HG02678 (cell line): ENCODE results near the gene CISD2.
"Not testable (repeated sequence)": the region's sequence is repeated elsewhere in the genome, so short reads cannot be mapped to it uniquely, and the experiment has no call there.

Experiments used
- ATAC-seq: cut with Tn5 transposase; IDR thresholded peaks from one replicate; pipeline ENCODE4 v1.9.1; 2021; ENCODE audit warnings: mild to moderate bottlenecking, moderate library complexity; ENCODE audit not compliant: unreplicated experiment

CISD2 gene

GRCh38 chr4:102849579-102850104 is 19.1 kb upstream of the CISD2 start:
- no peak for ATAC-seq

- ATAC-seq = no peak
Measured at GRCh38 chr4:102850370-102850769, 18.4 kb upstream of the CISD2 start.

GRCh38 chr4:102858828-102859464 is 9.8 kb upstream of the CISD2 start:
- ATAC-seq = no peak

GRCh38 chr4:102860611-102861324 is 8.0 kb upstream of the CISD2 start:
- no peak for ATAC-seq

- ATAC-seq = no peak
Measured at GRCh38 chr4:102862016-102862415, 6.8 kb upstream of the CISD2 start.

- ATAC-seq = no peak
Measured at GRCh38 chr4:102862747-102863146, 6.0 kb upstream of the CISD2 start.

GRCh38 chr4:102865327-102865726 is 3.5 kb upstream of the CISD2 start:
- ATAC-seq = not testable (repeated sequence)

GRCh38 chr4:102867278-102868152 is 1.3 kb upstream of the CISD2 start:
- no peak for ATAC-seq

- ATAC-seq = no peak
Measured at GRCh38 chr4:102868153-102868780, 525 bp upstream of the CISD2 start.

GRCh38 chr4:102869569-102870197 is 891 bp downstream of the CISD2 start:
- ATAC-seq = peak; percentile 25

- no peak for ATAC-seq
Measured at GRCh38 chr4:102871772-102872171, 3.0 kb downstream of the CISD2 start.

- ATAC-seq = not testable (repeated sequence)
Measured at GRCh38 chr4:102877477-102878106, 8.8 kb downstream of the CISD2 start.

- not testable (repeated sequence) for ATAC-seq
Measured at GRCh38 chr4:102878349-102878748, 9.6 kb downstream of the CISD2 start.

- ATAC-seq = no peak
Measured at GRCh38 chr4:102878901-102879300, 10.1 kb downstream of the CISD2 start.

GRCh38 chr4:102881343-102881742 is 12.6 kb downstream of the CISD2 start:
- ATAC-seq = no peak

- ATAC-seq = no peak
Measured at GRCh38 chr4:102883278-102883677, 14.5 kb downstream of the CISD2 start.

- not testable (repeated sequence) for ATAC-seq
Measured at GRCh38 chr4:102888570-102888969, 19.8 kb downstream of the CISD2 start.

- not testable (repeated sequence) for ATAC-seq
Measured at GRCh38 chr4:102889866-102890265, 21.1 kb downstream of the CISD2 start.

GRCh38 chr4:102896547-102896946 is 27.8 kb downstream of the CISD2 start:
- not testable (repeated sequence) for ATAC-seq

- ATAC-seq = not testable (repeated sequence)
Measured at GRCh38 chr4:102897610-102898009, 28.8 kb downstream of the CISD2 start.
